ENCODE data around the gene RABEPK.

The RABEPK gene

DNA sequence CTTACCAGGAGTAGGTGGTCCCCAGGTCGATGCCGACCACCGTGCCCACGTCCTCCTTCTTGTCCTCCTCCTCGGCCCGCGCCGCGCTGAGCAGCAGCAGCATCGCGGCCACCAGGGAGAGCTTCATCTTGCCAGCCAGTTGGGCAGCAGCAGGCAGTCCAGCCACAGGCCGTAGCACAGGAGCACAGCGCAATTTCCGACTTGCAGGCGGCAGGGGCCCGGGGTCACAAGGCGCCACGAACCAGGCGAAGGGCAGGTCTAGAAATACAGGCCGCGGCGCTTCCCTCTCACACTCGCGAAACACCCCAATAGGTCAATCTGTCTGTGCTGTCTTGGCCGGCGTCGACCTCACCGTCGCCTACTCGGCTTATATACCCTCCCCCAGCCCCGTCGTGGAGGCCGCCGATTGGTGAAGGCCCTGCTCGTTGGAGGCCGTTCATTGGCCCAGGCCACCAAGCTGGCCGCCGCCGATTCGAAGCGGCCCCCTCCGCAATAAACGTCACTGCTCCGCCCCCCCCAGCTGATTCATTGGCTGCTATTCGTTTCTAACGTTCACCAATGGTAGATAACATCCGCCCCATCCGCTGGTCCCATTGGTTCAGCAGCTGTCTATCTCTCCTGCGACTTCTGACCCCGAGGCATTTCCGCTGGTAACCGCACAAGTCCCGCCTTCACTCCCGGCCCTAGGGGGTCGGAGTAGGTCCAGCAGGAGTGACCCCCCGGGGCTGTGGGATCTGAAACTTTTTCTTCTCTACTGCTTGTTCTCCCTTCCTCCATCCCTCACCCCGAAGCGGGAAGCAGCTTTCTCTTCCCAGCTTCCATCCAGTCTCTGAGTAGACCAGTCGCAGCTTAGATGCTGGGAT, 40.9 kb downstream of the RABEPK start, which contains the start of gene HSPA5:
Gene HSPA5 (minus strand): TSS at position 344 of the 863 bp plus-strand sequence. CDS start 217 bp downstream, at position 127.
- peak within 1 kb of the TSS; percentile 95 for H2AFZ ChIP-seq
- TF ChIP-seq, protein P1, sequence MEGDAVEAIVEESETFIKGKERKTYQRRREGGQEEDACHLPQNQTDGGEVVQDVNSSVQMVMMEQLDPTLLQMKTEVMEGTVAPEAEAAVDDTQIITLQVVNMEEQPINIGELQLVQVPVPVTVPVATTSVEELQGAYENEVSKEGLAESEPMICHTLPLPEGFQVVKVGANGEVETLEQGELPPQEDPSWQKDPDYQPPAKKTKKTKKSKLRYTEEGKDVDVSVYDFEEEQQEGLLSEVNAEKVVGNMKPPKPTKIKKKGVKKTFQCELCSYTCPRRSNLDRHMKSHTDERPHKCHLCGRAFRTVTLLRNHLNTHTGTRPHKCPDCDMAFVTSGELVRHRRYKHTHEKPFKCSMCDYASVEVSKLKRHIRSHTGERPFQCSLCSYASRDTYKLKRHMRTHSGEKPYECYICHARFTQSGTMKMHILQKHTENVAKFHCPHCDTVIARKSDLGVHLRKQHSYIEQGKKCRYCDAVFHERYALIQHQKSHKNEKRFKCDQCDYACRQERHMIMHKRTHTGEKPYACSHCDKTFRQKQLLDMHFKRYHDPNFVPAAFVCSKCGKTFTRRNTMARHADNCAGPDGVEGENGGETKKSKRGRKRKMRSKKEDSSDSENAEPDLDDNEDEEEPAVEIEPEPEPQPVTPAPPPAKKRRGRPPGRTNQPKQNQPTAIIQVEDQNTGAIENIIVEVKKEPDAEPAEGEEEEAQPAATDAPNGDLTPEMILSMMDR (IDR thresholded peaks at IDR 0.05) = peak; percentile 16
- no peaks in the 10 kb centered on the region for H3K36me3 ChIP-seq (ENCODE audit: control insufficient read depth, insufficient read depth, low read length)
- H3K9ac ChIP-seq = peak within 1 kb of the TSS; percentile 84
- H3K4me1 ChIP-seq = peaks cover 16% of the 10 kb centered on the region
- H3K27ac ChIP-seq = peak within 1 kb of the TSS; percentile 98
- peak within 1 kb of the TSS; percentile 98 for H3K4me3 ChIP-seq (ENCODE audit: low read depth, low read length)
- H3K79me2 ChIP-seq = peaks cover 16% of the 10 kb centered on the region
- H3K9me3 ChIP-seq (ENCODE audit: control insufficient read depth, low read length) = no peaks in the 10 kb centered on the region
- peak within 1 kb of the TSS; percentile 90 for H3K4me2 ChIP-seq (ENCODE audit: low read length)
- H3K27me3 ChIP-seq (ENCODE audit: control insufficient read depth, insufficient read depth, low read length) = no peaks in the 10 kb centered on the region

DNA sequence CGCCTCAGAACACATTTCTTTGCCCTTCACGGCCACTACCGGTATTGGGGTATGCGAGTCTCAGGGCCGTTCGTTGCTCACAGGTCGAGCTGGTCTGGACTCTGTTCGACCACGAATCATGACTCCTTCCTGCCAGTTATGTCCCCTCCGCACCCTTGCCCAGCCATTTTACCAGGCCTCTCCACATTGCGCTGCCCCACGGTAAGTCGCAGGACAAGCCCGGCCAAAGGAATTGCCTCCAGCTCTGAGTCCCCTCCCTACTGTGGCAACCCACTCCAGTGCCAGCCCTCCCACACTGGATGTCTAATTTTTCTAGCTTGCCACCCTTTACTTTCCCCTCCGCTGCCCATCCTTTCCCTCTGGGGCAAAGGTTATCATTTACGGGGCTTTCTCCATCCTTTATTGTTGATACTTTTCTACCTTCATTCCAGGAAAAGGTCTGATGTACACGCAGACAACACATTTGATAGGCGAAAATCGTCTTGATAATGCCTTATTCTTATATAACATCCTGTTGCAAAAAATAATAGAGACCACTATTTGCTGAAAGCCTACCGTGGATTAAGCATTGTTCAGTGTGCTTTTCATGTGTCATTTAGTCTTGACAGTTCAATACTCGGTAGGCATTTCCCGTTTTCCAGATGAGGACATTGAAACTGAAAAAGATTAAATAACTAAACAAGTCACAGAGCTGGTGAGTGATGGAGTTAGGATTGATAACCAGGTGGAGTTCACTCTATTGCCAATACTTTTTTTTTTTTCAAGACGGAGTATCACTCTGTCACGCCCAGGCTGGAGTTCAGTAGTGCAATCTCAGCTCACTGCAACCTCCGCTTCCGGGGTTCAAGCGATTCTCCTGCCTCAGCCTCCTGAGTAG, 41.8 kb downstream of the RABEPK start:
- Histone ChIP-seq H2AFZ (peak overlapping the region; percentile 95), H3K4me2 (ENCODE audit: low read length) (peak overlapping the region; percentile 90), H3K9ac (peak overlapping the region; percentile 84), H3K4me1 (peaks cover 16% of the 10 kb centered on the region), H3K79me2 (peaks cover 16% of the 10 kb centered on the region), H3K9me3 (ENCODE audit: control insufficient read depth, low read length) (no peaks in the 10 kb centered on the region), H3K27ac (peak overlapping the region; percentile 98), H3K27me3 (ENCODE audit: control insufficient read depth, insufficient read depth, low read length) (no peaks in the 10 kb centered on the region), H3K4me3 (ENCODE audit: low read depth, low read length) (peak overlapping the region; percentile 98), H3K36me3 (ENCODE audit: control insufficient read depth, insufficient read depth, low read length) (no peaks in the 10 kb centered on the region)
- TF ChIP-seq, protein P1 (IDR thresholded peaks at IDR 0.05) = no peak

DNA sequence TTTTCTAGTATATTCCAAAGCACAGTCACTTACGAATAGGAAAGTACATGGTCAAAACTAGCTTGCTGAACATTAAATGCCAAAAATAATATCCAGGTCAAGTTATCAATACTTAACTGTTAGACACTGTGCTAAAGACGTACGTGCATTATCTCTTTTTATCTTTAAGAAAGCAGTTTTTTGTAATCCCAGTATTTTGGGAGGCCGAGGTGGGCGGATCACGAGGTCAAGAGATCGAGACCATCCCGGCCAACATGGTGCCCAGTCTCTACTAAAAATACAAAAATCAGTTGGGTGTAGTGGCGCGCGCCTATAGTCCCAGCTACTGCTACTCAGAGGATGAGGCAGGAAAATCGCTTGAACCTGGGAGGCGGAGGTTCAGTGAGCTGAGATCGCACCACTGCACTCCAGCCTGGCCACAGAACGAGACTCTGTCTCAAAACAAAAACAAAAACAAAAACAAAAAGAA, 43.5 kb downstream of the RABEPK start:
- peaks cover 7% of the 10 kb centered on the region for H3K4me1 ChIP-seq
- TF ChIP-seq, protein P1 (IDR thresholded peaks at IDR 0.05) = no peak

DNA sequence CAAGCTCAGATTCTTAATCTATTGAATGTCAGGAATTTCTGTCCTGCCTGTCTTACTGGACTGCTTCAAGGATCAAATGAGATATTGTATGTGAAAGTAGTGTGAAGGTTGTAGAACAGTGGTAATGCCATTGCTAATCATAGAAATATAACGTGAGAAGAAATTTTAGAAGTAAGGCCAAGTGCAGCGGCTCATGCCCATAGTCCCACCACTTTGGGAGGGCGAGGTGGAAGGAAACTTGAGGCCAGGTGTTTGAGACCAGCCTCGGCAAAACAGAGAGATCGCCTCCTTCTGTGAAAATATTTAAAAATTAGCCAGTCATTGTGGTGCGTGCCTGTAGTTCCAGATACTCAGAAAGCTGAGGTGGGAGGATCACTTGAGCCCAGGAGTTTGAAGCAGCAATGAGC, 45.9 kb downstream of the RABEPK start:
- Histone ChIP-seq H3K27ac (no peak overlapping the region), H3K79me2 (no peaks in the 10 kb centered on the region), H3K4me3 (ENCODE audit: low read depth, low read length) (no peak overlapping the region), H3K4me1 (peaks cover 3% of the 10 kb centered on the region), H3K27me3 (ENCODE audit: control insufficient read depth, insufficient read depth, low read length) (no peaks in the 10 kb centered on the region), H3K9me3 (ENCODE audit: control insufficient read depth, low read length) (no peaks in the 10 kb centered on the region), H3K36me3 (ENCODE audit: control insufficient read depth, insufficient read depth, low read length) (no peaks in the 10 kb centered on the region), H3K9ac (no peak overlapping the region), H3K4me2 (ENCODE audit: low read length) (no peak overlapping the region), H2AFZ (no peak overlapping the region)
- TF ChIP-seq, protein P1 (IDR thresholded peaks at IDR 0.05) = no peak

More for the DNA sequence above, 43.5 kb downstream of the RABEPK start:
- H3K4me3 ChIP-seq (ENCODE audit: low read depth, low read length) = no peak overlapping the region
- no peak overlapping the region for H2AFZ ChIP-seq
- no peak overlapping the region for H3K9ac ChIP-seq
- H3K27ac ChIP-seq = no peak overlapping the region
- peaks cover 9% of the 10 kb centered on the region for H3K79me2 ChIP-seq
- H3K36me3 ChIP-seq (ENCODE audit: control insufficient read depth, insufficient read depth, low read length) = no peaks in the 10 kb centered on the region
- H3K9me3 ChIP-seq (ENCODE audit: control insufficient read depth, low read length) = no peaks in the 10 kb centered on the region
- no peak overlapping the region for H3K4me2 ChIP-seq (ENCODE audit: low read length)
- no peaks in the 10 kb centered on the region for H3K27me3 ChIP-seq (ENCODE audit: control insufficient read depth, insufficient read depth, low read length)
